ENCODE measurements around the gene AFAP1.

Gene AFAP1

DNA sequence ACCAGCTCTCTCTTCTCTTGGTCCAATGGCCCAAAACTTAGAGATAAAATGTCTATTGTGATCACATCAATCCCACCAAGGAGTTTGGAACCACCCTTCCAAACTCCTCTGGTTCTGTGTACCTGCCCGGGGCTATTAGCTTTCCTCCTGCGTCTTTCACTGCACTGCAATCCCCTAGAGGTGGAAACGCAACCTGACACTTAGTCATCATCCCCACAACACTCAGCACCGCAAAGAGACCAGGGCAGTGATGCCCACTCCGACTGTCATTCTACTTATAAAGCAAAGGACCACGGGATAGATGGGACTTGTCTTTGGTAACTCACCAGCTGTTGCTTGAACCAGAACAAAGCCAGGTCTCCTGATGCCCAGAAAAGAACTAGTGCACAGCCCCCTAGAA, 22.0 kb downstream of the AFAP1 start:
- no peak overlapping the region for H3K4me3 ChIP-seq (ENCODE audit: low read depth, low read length)
- TF ChIP-seq, protein P1, sequence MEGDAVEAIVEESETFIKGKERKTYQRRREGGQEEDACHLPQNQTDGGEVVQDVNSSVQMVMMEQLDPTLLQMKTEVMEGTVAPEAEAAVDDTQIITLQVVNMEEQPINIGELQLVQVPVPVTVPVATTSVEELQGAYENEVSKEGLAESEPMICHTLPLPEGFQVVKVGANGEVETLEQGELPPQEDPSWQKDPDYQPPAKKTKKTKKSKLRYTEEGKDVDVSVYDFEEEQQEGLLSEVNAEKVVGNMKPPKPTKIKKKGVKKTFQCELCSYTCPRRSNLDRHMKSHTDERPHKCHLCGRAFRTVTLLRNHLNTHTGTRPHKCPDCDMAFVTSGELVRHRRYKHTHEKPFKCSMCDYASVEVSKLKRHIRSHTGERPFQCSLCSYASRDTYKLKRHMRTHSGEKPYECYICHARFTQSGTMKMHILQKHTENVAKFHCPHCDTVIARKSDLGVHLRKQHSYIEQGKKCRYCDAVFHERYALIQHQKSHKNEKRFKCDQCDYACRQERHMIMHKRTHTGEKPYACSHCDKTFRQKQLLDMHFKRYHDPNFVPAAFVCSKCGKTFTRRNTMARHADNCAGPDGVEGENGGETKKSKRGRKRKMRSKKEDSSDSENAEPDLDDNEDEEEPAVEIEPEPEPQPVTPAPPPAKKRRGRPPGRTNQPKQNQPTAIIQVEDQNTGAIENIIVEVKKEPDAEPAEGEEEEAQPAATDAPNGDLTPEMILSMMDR (IDR thresholded peaks at IDR 0.05; ENCODE audit: control insufficient read depth, extremely low read depth, insufficient read depth), result no peak
- no peak for DNase-seq (ENCODE audit: low read depth)

DNA sequence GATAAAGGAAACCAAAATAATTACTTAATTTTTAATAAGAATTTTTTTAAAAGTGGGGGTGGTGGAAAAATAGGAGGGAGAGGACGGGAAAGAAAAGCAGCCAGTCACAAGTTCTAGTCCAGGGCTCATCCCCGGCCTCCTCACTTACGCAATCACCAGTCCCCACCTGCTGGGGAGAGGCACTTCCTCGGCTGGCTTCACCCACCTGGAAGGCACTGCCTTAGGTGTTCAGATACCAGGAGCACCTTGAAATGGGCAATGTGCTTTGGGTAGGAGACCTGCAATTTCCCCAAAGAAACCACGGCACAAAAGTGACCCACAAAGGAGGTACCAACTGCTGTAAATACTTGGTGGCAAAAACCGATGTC, 23.8 kb downstream of the AFAP1 start:
- no peak for DNase-seq (ENCODE audit: low read depth)
- TF ChIP-seq, protein P1 (IDR thresholded peaks at IDR 0.05; ENCODE audit: control insufficient read depth, extremely low read depth, insufficient read depth), result no peak
- no peak overlapping the region for H3K4me3 ChIP-seq (ENCODE audit: low read depth, low read length)

DNA sequence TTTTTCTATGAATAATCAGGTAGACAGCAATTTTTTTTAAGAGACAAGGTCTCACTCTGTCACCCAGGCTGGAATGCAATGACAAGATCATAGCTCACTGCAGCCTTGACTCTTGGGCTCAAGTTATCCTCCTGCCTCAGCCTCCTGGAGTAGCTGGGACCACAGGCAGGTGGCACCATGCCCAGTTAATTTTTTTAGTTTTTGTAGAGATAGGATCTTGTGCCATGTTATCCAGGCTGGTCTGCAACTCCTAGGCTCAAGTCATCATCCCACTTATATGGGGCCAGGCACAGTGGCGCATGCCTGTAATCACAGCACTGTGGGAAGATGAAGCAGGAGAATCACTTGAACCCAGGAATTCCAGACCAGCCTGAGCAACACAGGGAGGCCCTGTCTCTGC, 26.8 kb downstream of the AFAP1 start:
- TF ChIP-seq, protein P1 (IDR thresholded peaks at IDR 0.05; ENCODE audit: control insufficient read depth, extremely low read depth, insufficient read depth), result no peak
- no peak for DNase-seq (ENCODE audit: low read depth)
- H3K4me3 ChIP-seq (ENCODE audit: low read depth, low read length), result no peak overlapping the region

DNA sequence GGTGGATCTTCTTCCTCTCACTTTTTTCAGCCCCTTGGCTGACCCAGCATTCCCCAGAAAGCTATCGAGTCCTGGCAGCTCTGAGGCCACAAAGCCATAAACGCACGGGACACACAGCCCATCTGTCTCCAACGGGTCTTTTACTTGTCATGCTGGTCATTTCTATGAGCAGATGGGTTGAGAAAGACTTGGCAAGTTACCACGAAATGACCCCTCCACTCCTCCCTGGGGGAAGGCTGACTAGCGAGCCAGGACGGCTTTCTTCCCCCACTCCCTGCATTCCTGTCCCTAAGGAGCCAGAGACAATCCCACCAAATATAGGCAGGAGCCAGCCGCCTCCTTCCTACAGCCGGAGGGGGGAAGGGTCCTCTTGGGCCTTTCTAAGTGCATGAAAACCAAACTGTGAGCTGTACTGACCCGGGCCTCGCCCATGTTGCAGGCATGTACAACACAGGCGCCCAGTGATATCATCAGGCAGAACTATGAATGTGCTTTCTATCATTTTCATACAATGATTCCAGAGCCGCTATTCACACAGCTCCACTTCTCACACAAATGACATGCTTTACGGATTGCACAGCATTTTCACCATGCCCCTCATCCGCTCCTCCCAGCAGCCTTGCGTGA, 28.6 kb downstream of the AFAP1 start:
- TF ChIP-seq, protein P1 (IDR thresholded peaks at IDR 0.05; ENCODE audit: control insufficient read depth, extremely low read depth, insufficient read depth), result no peak
- no peak overlapping the region for H3K4me3 ChIP-seq (ENCODE audit: low read depth, low read length)
- DNase-seq (ENCODE audit: low read depth), result no peak

DNA sequence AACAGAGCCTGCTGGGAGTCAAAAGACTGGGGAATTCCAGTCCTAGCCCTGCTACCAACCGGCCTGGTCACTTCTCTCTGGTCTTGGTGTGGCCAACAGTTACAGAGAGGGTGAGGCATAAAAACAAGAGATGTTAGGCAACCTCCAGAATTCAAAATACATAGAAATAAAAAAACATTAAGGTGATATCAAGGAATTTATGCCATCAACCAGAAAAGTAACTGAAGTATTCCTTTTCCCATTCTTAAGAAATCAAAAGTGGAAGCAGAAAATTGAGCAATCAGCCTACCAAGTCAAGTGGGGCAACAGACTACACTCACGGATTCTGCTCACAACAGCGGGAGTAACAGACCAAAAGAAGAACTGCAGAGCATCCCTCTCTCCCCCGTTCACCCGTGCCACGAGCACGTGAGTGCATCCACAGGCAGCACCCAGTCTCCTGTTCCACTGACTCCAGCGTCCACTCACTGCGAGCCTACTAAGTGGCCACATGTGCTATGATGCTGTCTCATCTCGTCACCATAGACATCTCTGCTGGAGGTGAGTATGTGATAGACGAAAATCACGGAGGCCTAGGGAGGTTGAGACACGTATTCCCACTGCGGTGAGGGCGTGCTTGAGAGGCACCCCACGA, 29.3 kb downstream of the AFAP1 start:
- H3K4me3 ChIP-seq (ENCODE audit: low read depth, low read length), result no peak overlapping the region
- TF ChIP-seq, protein P1 (IDR thresholded peaks at IDR 0.05; ENCODE audit: control insufficient read depth, extremely low read depth, insufficient read depth), result no peak
- no peak for DNase-seq (ENCODE audit: low read depth)

DNA sequence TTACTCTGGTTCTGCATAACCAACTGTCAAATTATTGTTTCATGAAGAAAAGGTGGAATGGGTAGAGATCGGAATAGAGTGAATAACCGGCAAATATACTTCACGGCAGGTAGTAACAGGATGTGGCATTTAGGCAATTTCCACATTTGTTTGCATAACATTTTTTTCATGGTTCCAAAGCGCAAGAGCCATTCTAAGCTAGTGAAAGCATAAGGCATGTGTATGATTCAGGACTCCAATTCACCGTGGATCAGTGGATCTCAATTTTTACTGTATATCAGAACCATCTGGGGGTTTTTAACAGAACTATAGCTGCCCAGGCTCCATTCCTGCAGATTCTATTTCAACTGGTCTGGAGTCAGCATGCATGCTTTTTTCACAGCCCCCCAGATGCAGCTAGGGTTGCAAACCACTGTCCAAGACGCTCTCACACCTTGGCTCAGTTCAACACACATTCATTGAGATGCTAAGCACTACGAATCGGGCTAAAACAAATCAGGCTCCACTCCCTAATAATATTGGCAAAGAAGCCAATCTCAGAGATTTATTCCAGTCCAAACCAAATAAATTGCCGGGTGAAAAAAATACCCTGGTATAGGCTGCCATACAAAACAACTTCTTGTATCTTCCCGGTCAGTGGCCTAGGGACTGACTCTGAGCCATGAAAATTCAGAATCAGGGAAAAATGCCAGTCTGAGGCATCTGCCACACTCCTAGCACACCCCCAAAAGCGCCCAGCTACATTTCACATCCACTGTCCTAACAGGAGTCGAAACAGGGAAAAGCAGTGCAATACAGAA, 30.0 kb downstream of the AFAP1 start:
- no peak for DNase-seq (ENCODE audit: low read depth)
- no peak overlapping the region for H3K4me3 ChIP-seq (ENCODE audit: low read depth, low read length)
- TF ChIP-seq, protein P1 (IDR thresholded peaks at IDR 0.05; ENCODE audit: control insufficient read depth, extremely low read depth, insufficient read depth), result no peak

All from LNCaP clone FGC (cell line).